ENCODE measurements around the gene PHF13. TPM values are rescaled to one million over a fixed set of nuclear protein-coding genes. Genes with fewer than 3 reads are reported as not detected.

Gene PHF13
- total and polyA plus RNA-seq, 2 donors (not counting 3 experiments of a cell fraction or from before 2014, with no cell fraction given): 5.6 to 18.6 TPM

- H3K4me1 ChIP-seq (ENCODE audit: control insufficient read depth, extremely low read depth, insufficient read depth, low read length): peaks cover 4% of the 10 kb centered on the region
- H3K4me2 ChIP-seq (ENCODE audit: insufficient read depth, low read length): no peak overlapping the region
- H3K9ac ChIP-seq (replicated peaks; ENCODE audit: extremely low read depth, insufficient read depth, low read length): no peak overlapping the region
- DNase-seq (ENCODE audit: low read depth, low spot score) (no peak), FAIRE-seq (no peak)
- TF ChIP-seq POLR2AphosphoS5 (IDR thresholded peaks at IDR 0.05; ENCODE audit: insufficient read depth, low read depth, low read length): no peak
- TF ChIP-seq MYC (IDR thresholded peaks at IDR 0.05; ENCODE audit: low read depth, low read length): no peak
- TF ChIP-seq JUN (IDR thresholded peaks at IDR 0.05; ENCODE audit: borderline replicate concordance, insufficient read depth, insufficient read length, low read depth): no peak
- TF ChIP-seq POLR2A (IDR thresholded peaks at IDR 0.05; ENCODE audit: low read depth, low read length): no peak
- no peak for TF ChIP-seq CTCF (IDR thresholded peaks at IDR 0.05; ENCODE audit: extremely low read depth in 1 of 2, insufficient read depth in 1 of 2, low read depth in 1 of 2, low read length in 2 of 2)
- TF ChIP-seq FOS (IDR thresholded peaks at IDR 0.05; ENCODE audit: borderline replicate concordance, insufficient read depth, low read length): no peak
- no peak for TF ChIP-seq GATA2 (IDR thresholded peaks at IDR 0.05; ENCODE audit: insufficient read depth, insufficient read length, low read depth, low read length)
- no peak for TF ChIP-seq MAX (IDR thresholded peaks at IDR 0.05; ENCODE audit: insufficient read depth, insufficient read length)
- TF ChIP-seq EZH2 (IDR thresholded peaks at IDR 0.05; ENCODE audit: borderline replicate concordance, low read depth, low read length, severe bottlenecking): no peak
- dilution Hi-C loops (cut with MboI; ENCODE audit: extremely low pct_ligation_motif_present, low sequenced_read_pairs) (no loop called here), intact Hi-C loops (cut with micrococcal nuclease) (no loop called here)
- no peaks in the 10 kb centered on the region for H3K9me1 ChIP-seq (replicated peaks; ENCODE audit: control insufficient read depth, extremely low read depth, insufficient read depth, low read length)
- H3K27ac ChIP-seq (ENCODE audit: insufficient read depth, low read depth, low read length): no peak overlapping the region
- H3K4me3 ChIP-seq (replicated peaks in 1 of 3; ENCODE audit: insufficient read depth in 1 of 3, low read depth in 1 of 3, low read length in 3 of 3): no peak overlapping the region
- H4K20me1 ChIP-seq (replicated peaks; ENCODE audit: control insufficient read depth, extremely low read depth, insufficient read depth, low read length): no peaks in the 10 kb centered on the region
- no peaks in the 10 kb centered on the region for H3K27me3 ChIP-seq (ENCODE audit: control insufficient read depth in 2 of 2, insufficient read depth in 2 of 2, low read length in 2 of 2)
- CTCF ChIA-PET: interaction anchor here (1.4 kb wide), 1 partner anchor 68 kb away, joined by 3 read pairs; the partner anchor contains the start of gene NOL9
- H3K9me3 ChIP-seq (replicated peaks; ENCODE audit: control insufficient read depth, insufficient read depth, low read length): no peaks in the 10 kb centered on the region
- POLR2A ChIA-PET: no interaction called here
- H3K79me2 ChIP-seq (ENCODE audit: control insufficient read depth, insufficient read depth, low read length): peaks cover 32% of the 10 kb centered on the region
- H3K36me3 ChIP-seq (ENCODE audit: control insufficient read depth in 2 of 2, extremely low read depth in 1 of 2, insufficient read depth in 2 of 2, low read length in 2 of 2): peaks cover 17 to 20% of the 10 kb centered on the region in 2 experiments
- BruUV-seq (replicated peaks): no TSS peak
- no peak overlapping the region for H2AFZ ChIP-seq (ENCODE audit: low read depth, low read length)
Observed at GRCh38 chr1:6622396-6623152, 9.0 kb downstream of the PHF13 start.
